Sigmoid colon (tissue), 7 donors: ENCODE data around the gene IL17RB. TPM values are rescaled to one million over a fixed set of nuclear protein-coding genes. Genes with fewer than 3 reads are reported as not detected.
A peak's percentile ranks its signal among the peaks of the same experiment; 100 is the strongest.

Experiments used
- DNase-seq: peaks from one replicate; pipeline ENCODE4 v3.0.0-alpha.2; 2019
- H3K27ac ChIP-seq, 4 donors: fragments of 200-600 bp; sonication (generic); one replicate each; pipeline ENCODE4 v1.5.1; 2016 to 2019; ENCODE audit warnings: mild to moderate bottlenecking in 1 of 4
- H3K27me3 ChIP-seq, 3 donors: fragments of 200-600 bp; sonication (generic); one replicate each; pipeline ENCODE4 v1.5.1; 2019; ENCODE audit warnings: mild to moderate bottlenecking in 1 of 3
- H3K36me3 ChIP-seq, 4 donors: fragments of 200-600 bp; sonication (generic); one replicate each; pipeline ENCODE4 v1.5.1; 2016 to 2019
- H3K4me1 ChIP-seq, 4 donors: fragments of 200-600 bp; sonication (generic); one replicate each; pipeline ENCODE4 v1.5.1; 2017 to 2019
- H3K4me3 ChIP-seq, 4 donors: fragments of 200-600 bp; sonication (generic); one replicate each; pipeline ENCODE4 v1.5.1; 2017 to 2019; ENCODE audit warnings: mild to moderate bottlenecking in 2 of 4, moderate library complexity in 1 of 4
- H3K9me3 ChIP-seq, 4 donors: fragments of 200-600 bp in 3 of 4; sonication (generic) in 3 of 4; one replicate each; pipeline versions ENCODE4 v1.5.1 to v1.6.1; 2013 to 2019
- EP300 ChIP-seq, 4 donors: sonication (generic); formaldehyde crosslinking; IDR thresholded peaks; one replicate each; pipeline ENCODE4 v1.6.1; 2017; ENCODE audit warnings: antibody characterized with exemption in 4 of 4
- POLR2A ChIP-seq, 2 donors: fragments of 450-650 bp; IDR thresholded peaks; one replicate each; pipeline ENCODE4 v1.6.1; 2016; ENCODE audit warnings: antibody characterized with exemption in 2 of 2, mild to moderate bottlenecking in 2 of 2, moderate library complexity in 2 of 2
- POLR2AphosphoS5 ChIP-seq, 4 donors: sonication (generic); formaldehyde crosslinking; IDR thresholded peaks; one replicate each; pipeline ENCODE4 v1.6.1; 2017; ENCODE audit warnings: antibody characterized with exemption in 4 of 4
- WGBS, 2 donors: extraction: QIAGEN DNeasy Blood & Tissue Kit; methylation state at CpG; one replicate each; pipeline ENCODE4 v1.1.7; 2013; 5-methylcytosine and 5-hydroxymethylcytosine counted together
- intact Hi-C: fragments of 100-400 bp; cut with DNase I; formaldehyde crosslinking; loops from one replicate; pipeline ENCODE4 v1.15.1; 2023
- polyA plus RNA-seq, 3 donors: library from polyadenylated mRNA; stranded (reverse); fragments of 200-250 nt; gene quantifications; one replicate each; pipeline ENCODE4 v1.2.3, GENCODE V29; 2013
- total RNA-seq, 4 donors: library from RNA; depleted of rRNA; stranded (reverse); fragments of >200 nt; gene quantifications; one replicate each; pipeline ENCODE4 v1.1.0, GENCODE V29; 2016
- TF ChIP-seq, protein P1 (sequence below), 4 experiments: fragments of 450-650 bp in 3 of 4; fragments of 200-600 bp in 1 of 4; IDR thresholded peaks; one replicate each; pipeline ENCODE4 v1.5.1; 2016 to 2019; ENCODE audit warnings: antibody characterized with exemption in 4 of 4, mild to moderate bottlenecking in 3 of 4, moderate library complexity in 2 of 4
- donor health status: healthy with polysubstance abuse.
- donor health status: Bipolar disorder and iron deficiency.
- donor health status: healthy.

IL17RB gene
- total and polyA plus RNA-seq, 7 donors, result 1.1 to 9.0 (median 2.2) TPM

DNA sequence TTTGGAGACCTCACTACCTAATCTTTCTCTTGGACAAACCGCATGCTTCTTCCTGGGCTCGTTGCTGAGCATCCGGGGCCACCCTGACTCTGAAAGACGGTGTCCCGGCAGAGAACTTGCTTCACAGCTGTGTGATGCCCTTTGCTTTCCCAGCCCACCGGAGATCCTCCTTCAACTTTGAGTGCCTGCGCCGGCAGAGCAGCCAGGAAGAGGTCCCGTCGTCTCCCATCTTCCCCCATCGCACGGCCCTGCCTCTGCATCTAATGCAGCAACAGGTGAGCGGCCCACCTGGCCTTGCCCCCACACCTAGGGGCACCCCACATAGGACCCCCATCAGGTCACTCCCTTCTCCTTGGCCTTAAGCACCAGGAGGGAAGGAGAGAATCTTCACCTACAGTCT is 37.9 kb upstream of the IL17RB start:
- Histone ChIP-seq H3K4me1 (peaks cover 0 to 18% (median 0%) of the 10 kb centered on the region in 4 donors), H3K36me3 (no peaks in the 10 kb centered on the region), H3K9me3 (no peaks in the 10 kb centered on the region), H3K27me3 (no peaks in the 10 kb centered on the region), H3K27ac (no peak overlapping the region), H3K4me3 (no peak overlapping the region)
- peak; percentile 25 for DNase-seq
- intact Hi-C loops, result no loop called here
- no peak for TF ChIP-seq POLR2AphosphoS5 (IDR thresholded peaks at IDR 0.05)
- TF ChIP-seq EP300 (IDR thresholded peaks at IDR 0.05), result no peak
- no peak for TF ChIP-seq POLR2A (IDR thresholded peaks at IDR 0.05)
- TF ChIP-seq, protein P1, sequence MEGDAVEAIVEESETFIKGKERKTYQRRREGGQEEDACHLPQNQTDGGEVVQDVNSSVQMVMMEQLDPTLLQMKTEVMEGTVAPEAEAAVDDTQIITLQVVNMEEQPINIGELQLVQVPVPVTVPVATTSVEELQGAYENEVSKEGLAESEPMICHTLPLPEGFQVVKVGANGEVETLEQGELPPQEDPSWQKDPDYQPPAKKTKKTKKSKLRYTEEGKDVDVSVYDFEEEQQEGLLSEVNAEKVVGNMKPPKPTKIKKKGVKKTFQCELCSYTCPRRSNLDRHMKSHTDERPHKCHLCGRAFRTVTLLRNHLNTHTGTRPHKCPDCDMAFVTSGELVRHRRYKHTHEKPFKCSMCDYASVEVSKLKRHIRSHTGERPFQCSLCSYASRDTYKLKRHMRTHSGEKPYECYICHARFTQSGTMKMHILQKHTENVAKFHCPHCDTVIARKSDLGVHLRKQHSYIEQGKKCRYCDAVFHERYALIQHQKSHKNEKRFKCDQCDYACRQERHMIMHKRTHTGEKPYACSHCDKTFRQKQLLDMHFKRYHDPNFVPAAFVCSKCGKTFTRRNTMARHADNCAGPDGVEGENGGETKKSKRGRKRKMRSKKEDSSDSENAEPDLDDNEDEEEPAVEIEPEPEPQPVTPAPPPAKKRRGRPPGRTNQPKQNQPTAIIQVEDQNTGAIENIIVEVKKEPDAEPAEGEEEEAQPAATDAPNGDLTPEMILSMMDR (IDR thresholded peaks at IDR 0.05), result no peak
- 95 to 96% methylated on average over 13 of the region's 13 CpGs for WGBS, 2 donors

DNA sequence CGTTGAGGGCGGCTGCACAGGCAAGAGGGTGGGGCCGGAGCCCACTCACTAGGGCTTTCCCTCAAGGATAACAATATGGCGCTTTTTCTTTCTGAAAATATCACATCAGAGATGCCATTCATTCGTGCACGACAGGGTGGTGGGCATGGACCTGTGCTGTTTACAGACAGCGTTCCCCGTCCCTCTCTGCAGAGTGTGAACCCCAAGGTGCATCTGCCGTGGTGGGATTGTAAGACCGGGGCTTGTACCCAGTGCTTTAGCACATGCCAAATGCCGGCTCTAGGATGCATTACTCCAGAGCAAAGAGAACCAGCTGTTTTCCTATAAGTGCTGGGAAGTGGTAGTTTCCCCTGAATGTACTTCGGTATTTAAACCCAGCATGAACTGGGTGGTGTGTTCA is 37.1 kb upstream of the IL17RB start:
- peak; percentile 40 for DNase-seq
- H3K4me3 ChIP-seq, result no peak overlapping the region
- peaks cover 0 to 18% (median 0%) of the 10 kb centered on the region in 4 donors for H3K4me1 ChIP-seq
- no peaks in the 10 kb centered on the region for H3K27me3 ChIP-seq
- TF ChIP-seq, protein P1 (IDR thresholded peaks at IDR 0.05), result no peak
- TF ChIP-seq POLR2A (IDR thresholded peaks at IDR 0.05), result no peak
- no peak for TF ChIP-seq POLR2AphosphoS5 (IDR thresholded peaks at IDR 0.05)
- no peak for TF ChIP-seq EP300 (IDR thresholded peaks at IDR 0.05)
- no peaks in the 10 kb centered on the region for H3K9me3 ChIP-seq
- no peak overlapping the region for H3K27ac ChIP-seq
- no peaks in the 10 kb centered on the region for H3K36me3 ChIP-seq
- WGBS, 2 donors, result 90 to 91% methylated on average over 12 of the region's 12 CpGs
- intact Hi-C loops, result no loop called here

DNA sequence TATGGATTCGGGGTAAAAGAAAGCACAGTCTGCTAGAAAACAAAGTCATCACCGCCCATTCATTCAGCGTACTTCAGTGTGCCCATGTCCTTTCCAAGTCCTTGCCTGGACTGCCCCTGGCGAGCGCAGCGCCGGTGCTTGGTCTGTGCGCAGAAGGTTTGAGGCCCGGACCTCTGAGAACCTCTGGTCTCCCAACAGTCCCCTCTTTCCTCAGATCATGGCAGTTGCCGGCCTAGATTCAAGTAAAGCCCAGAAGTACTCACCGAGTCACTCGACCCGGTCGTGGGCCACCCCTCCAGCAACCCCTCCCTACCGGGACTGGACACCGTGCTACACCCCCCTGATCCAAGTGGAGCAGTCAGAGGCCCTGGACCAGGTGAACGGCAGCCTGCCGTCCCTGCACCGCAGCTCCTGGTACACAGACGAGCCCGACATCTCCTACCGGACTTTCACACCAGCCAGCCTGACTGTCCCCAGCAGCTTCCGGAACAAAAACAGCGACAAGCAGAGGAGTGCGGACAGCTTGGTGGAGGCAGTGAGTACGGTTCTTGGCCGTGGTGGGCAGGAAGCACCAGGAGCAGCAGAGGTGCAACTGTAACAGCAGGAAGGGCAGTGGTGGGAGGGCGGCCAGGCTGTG is 36.5 kb upstream of the IL17RB start:
- DNase-seq, result no peak
- H3K36me3 ChIP-seq, result no peaks in the 10 kb centered on the region
- WGBS, 2 donors, result 92 to 94% methylated on average over 28 of the region's 28 CpGs
- H3K27me3 ChIP-seq, result no peaks in the 10 kb centered on the region
- intact Hi-C loops, result no loop called here
- peaks cover 0 to 16% (median 0%) of the 10 kb centered on the region in 4 donors for H3K4me1 ChIP-seq
- H3K4me3 ChIP-seq, result no peak overlapping the region
- H3K9me3 ChIP-seq, result no peaks in the 10 kb centered on the region
- H3K27ac ChIP-seq, result no peak overlapping the region
- no peak for TF ChIP-seq POLR2A (IDR thresholded peaks at IDR 0.05)
- no peak for TF ChIP-seq POLR2AphosphoS5 (IDR thresholded peaks at IDR 0.05)
- TF ChIP-seq, protein P1 (IDR thresholded peaks at IDR 0.05), result no peak
- TF ChIP-seq EP300 (IDR thresholded peaks at IDR 0.05), result no peak

DNA sequence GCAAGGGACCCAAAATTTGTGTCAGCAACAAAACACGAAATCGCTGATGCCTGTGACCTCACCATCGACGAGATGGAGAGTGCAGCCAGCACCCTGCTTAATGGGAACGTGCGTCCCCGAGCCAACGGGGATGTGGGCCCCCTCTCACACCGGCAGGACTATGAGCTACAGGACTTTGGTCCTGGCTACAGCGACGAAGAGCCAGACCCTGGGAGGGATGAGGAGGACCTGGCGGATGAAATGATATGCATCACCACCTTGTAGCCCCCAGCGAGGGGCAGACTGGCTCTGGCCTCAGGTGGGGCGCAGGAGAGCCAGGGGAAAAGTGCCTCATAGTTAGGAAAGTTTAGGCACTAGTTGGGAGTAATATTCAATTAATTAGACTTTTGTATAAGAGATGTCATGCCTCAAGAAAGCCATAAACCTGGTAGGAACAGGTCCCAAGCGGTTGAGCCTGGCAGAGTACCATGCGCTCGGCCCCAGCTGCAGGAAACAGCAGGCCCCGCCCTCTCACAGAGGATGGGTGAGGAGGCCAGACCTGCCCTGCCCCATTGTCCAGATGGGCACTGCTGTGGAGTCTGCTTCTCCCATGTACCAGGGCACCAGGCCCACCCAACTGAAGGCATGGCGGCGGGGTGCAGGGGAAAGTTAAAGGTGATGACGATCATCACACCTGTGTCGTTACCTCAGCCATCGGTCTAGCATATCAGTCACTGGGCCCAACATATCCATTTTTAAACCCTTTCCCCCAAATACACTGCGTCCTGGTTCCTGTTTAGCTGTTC is 35.0 kb upstream of the IL17RB start:
- intact Hi-C loops, result no loop called here
- no peak overlapping the region for H3K27ac ChIP-seq
- 88 to 91% methylated on average over 24 of the region's 24 CpGs for WGBS, 2 donors
- TF ChIP-seq EP300 (IDR thresholded peaks at IDR 0.05), result no peak
- no peak for TF ChIP-seq POLR2AphosphoS5 (IDR thresholded peaks at IDR 0.05)
- TF ChIP-seq POLR2A (IDR thresholded peaks at IDR 0.05), result no peak
- TF ChIP-seq, protein P1 (IDR thresholded peaks at IDR 0.05), result no peak
- H3K36me3 ChIP-seq, result no peaks in the 10 kb centered on the region
- H3K27me3 ChIP-seq, result no peaks in the 10 kb centered on the region
- H3K4me3 ChIP-seq, result no peak overlapping the region
- H3K9me3 ChIP-seq, result no peaks in the 10 kb centered on the region
- peaks cover 0 to 7% (median 0%) of the 10 kb centered on the region in 4 donors for H3K4me1 ChIP-seq
- DNase-seq, result peak; percentile 47
